Left lung (tissue), 10 donors: ENCODE measurements around the gene STK35. TPM values are rescaled to one million over a fixed set of nuclear protein-coding genes. Genes with fewer than 3 reads are reported as not detected.
"Not testable (repeated sequence)": the region's sequence is repeated elsewhere in the genome, so short reads cannot be mapped to it uniquely, and the experiment has no call there.

Source experiments
- ATAC-seq: fragments of 200-7000 bp; cut with Tn5 transposase; one replicate; pipeline ENCODE4 v1.9.1; 2020; ENCODE audit warnings: moderate library complexity
- DNase-seq, 4 donors: peaks; one replicate each; pipeline ENCODE4 v3.0.0-alpha.2; 2013 to 2020
- H3K27ac ChIP-seq, 2 donors: fragments of 200-600 bp; sonication (generic) in 1 of 2; one replicate each; pipeline versions ENCODE4 v1.5.0 to v1.8.0; 2020 to 2021
- H3K27me3 ChIP-seq, 2 donors: fragments of 200-600 bp; sonication (generic) in 1 of 2; one replicate each; pipeline versions ENCODE4 v1.5.0 to v1.8.0; 2020 to 2021
- H3K36me3 ChIP-seq, 2 donors: fragments of 200-600 bp; sonication (generic) in 1 of 2; one replicate each; pipeline versions ENCODE4 v1.5.0 to v1.8.0; 2020 to 2021
- H3K4me1 ChIP-seq, 2 donors: fragments of 200-600 bp; one replicate each; pipeline ENCODE4 v1.8.0; 2021
- H3K4me3 ChIP-seq, 2 donors: fragments of 200-600 bp; sonication (generic) in 1 of 2; one replicate each; pipeline versions ENCODE4 v1.5.0 to v1.8.0; 2020 to 2021; ENCODE audit warnings: mild to moderate bottlenecking in 1 of 2
- H3K9me3 ChIP-seq, 2 donors: fragments of 200-600 bp; sonication (generic) in 1 of 2; one replicate each; pipeline versions ENCODE4 v1.5.0 to v1.8.0; 2020 to 2021
- CTCF ChIP-seq, 2 donors: fragments of 200-600 bp; sonication (generic) in 1 of 2; IDR thresholded peaks; one replicate each; pipeline versions ENCODE4 v1.5.0 to v1.8.0; 2021; ENCODE audit warnings: antibody characterized with exemption in 2 of 2
- intact Hi-C, 2 donors: fragments of 100-400 bp; cut with DNase I; formaldehyde crosslinking; loops; one replicate each; pipeline versions ENCODE4 v1.11.2 to v1.14.2; 2022
- polyA plus RNA-seq, 6 donors: library from polyadenylated mRNA; unstranded; fragments of 120-200 nt; gene quantifications; one replicate each; pipeline ENCODE4 v1.2.1, GENCODE V29; 2013; ENCODE audit not compliant: insufficient read length in 6 of 6
- total RNA-seq, 2 donors: library from RNA; stranded (reverse); fragmentation: NEBNext Ultra II Directional; extraction: Animal tissue kit (Norgen Biotek cat#: 25700); gene quantifications; one replicate each; pipeline ENCODE4 v1.2.1, GENCODE V29; 2021
- donor health status: DM: no; HTN: yes; CAD: no.
- donor health status: DM: no; HTN: no; CAD: no.

STK35 gene
- total and polyA plus RNA-seq, 8 donors: 15.8 to 20.7 (median 17.8) TPM

- peak in 2 of 4 donors; percentile 79 to 91 for DNase-seq
- intact Hi-C loops: no loop called here
- Histone ChIP-seq H3K9me3 (no peaks in the 10 kb centered on the region), H3K4me1 (no peaks in the 10 kb centered on the region), H3K4me3 (no peak overlapping the region), H3K36me3 (no peaks in the 10 kb centered on the region), H3K27ac (no peak overlapping the region), H3K27me3 (no peaks in the 10 kb centered on the region)
- no peak for TF ChIP-seq CTCF (IDR thresholded peaks at IDR 0.05)
- no peak for ATAC-seq
Measured at GRCh38 chr20:2178318-2179232, 76.9 kb downstream of the STK35 start.

GRCh38 chr20:2179233-2179580, 77.6 kb downstream of the STK35 start:
- Histone ChIP-seq H3K36me3 (no peaks in the 10 kb centered on the region), H3K9me3 (no peaks in the 10 kb centered on the region), H3K27ac (no peak overlapping the region), H3K4me3 (no peak overlapping the region), H3K27me3 (no peaks in the 10 kb centered on the region), H3K4me1 (no peaks in the 10 kb centered on the region)
- no peak for TF ChIP-seq CTCF (IDR thresholded peaks at IDR 0.05)
- DNase-seq (no peak), ATAC-seq (no peak)
- intact Hi-C loops: no loop called here

GRCh38 chr20:2179949-2180348, 78.3 kb downstream of the STK35 start:
- Histone ChIP-seq H3K4me1 (no peaks in the 10 kb centered on the region), H3K9me3 (no peaks in the 10 kb centered on the region), H3K4me3 (no peak overlapping the region), H3K36me3 (no peaks in the 10 kb centered on the region), H3K27ac (no peak overlapping the region), H3K27me3 (no peaks in the 10 kb centered on the region)
- ATAC-seq (no peak), DNase-seq (no peak)
- intact Hi-C loops: no loop called here
- TF ChIP-seq CTCF (IDR thresholded peaks at IDR 0.05): no peak

- H3K36me3 ChIP-seq: no peaks in the 10 kb centered on the region
- H3K4me1 ChIP-seq: no peaks in the 10 kb centered on the region
- intact Hi-C loops: no loop called here
- no peak for TF ChIP-seq CTCF (IDR thresholded peaks at IDR 0.05)
- no peak for ATAC-seq
- peaks cover 0 to under 1% of the 10 kb centered on the region in 2 donors for H3K27me3 ChIP-seq
- H3K4me3 ChIP-seq: no peak overlapping the region
- H3K27ac ChIP-seq: no peak overlapping the region
- peaks cover 0 to 15% of the 10 kb centered on the region in 2 donors for H3K9me3 ChIP-seq
- DNase-seq: no peak
Measured at GRCh38 chr20:2183381-2183780, 81.8 kb downstream of the STK35 start.

- intact Hi-C loops, H3K27ac ChIP-seq, H3K27me3 ChIP-seq, ATAC-seq, H3K4me1 ChIP-seq, H3K36me3 ChIP-seq, H3K4me3 ChIP-seq, DNase-seq: not testable (repeated sequence)
- peaks cover 0 to 15% of the 10 kb centered on the region in 2 donors for H3K9me3 ChIP-seq
Measured at GRCh38 chr20:2184933-2185332, 83.3 kb downstream of the STK35 start.
